PC-9 (cell line): ENCODE data around the gene KIF26A. TPM values are rescaled to one million over a fixed set of nuclear protein-coding genes. Genes with fewer than 3 reads are reported as not detected.

ENCODE experiments used
- BruUV-seq: library from RNA; stranded (reverse); fragments of 400-500 nt; replicated peaks from 2 replicates; lab custom pipeline; 2021; lab: Mats Ljungman, UMichigan
- CTCF ChIA-PET: fragments of 300-600 bp; sonication (Branson Sonifier 250); formaldehyde crosslinking; loops from one replicate; lab custom pipeline; 2022; ENCODE audit warnings: antibody characterized with exemption; lab: Charles Lee
- POLR2A ChIA-PET: fragments of 300-600 bp; sonication (Branson Sonifier 250); formaldehyde crosslinking; loops from one replicate; lab custom pipeline; 2022; ENCODE audit warnings: antibody characterized with exemption; ENCODE audit not compliant: unreplicated experiment; lab: Charles Lee
- DNase-seq, 2 experiments: peaks; one replicate each; pipeline versions ENCODE4 v3.0.0 to v3.0.0-alpha.2; 2015 to 2022; ENCODE audit warnings: mixed read lengths in 1 of 2
- H2AFZ ChIP-seq: fragments of 200-600 bp; sonication (generic); 2 replicates; pipeline ENCODE4 v1.8.1; 2017; ENCODE audit warnings: antibody characterized with exemption
- H3F3A ChIP-seq: fragments of 200-600 bp; sonication (generic); 2 replicates; pipeline ENCODE4 v1.8.1; 2017; ENCODE audit warnings: antibody characterized with exemption, mild to moderate bottlenecking, low read depth; ENCODE audit not compliant: insufficient read depth
- H3K27ac ChIP-seq: fragments of 200-600 bp; sonication (generic); 2 replicates; pipeline ENCODE4 v1.6.1; 2016; ENCODE audit warnings: mixed run types
- H3K27me3 ChIP-seq: fragments of 200-600 bp; sonication (generic); 2 replicates; pipeline ENCODE4 v1.6.1; 2016; ENCODE audit warnings: low read depth, mixed run types; ENCODE audit not compliant: insufficient read depth
- H3K36me3 ChIP-seq: fragments of 200-600 bp; sonication (generic); 2 replicates; pipeline ENCODE4 v1.6.1; 2016; ENCODE audit warnings: low read depth, mixed run types
- H3K4me1 ChIP-seq: fragments of 200-600 bp; sonication (generic); replicated peaks from 2 replicates; pipeline ENCODE4 v1.6.1; 2016; ENCODE audit warnings: mixed run types; ENCODE audit not compliant: insufficient read depth
- H3K4me2 ChIP-seq: fragments of 200-600 bp; sonication (generic); 2 replicates; pipeline ENCODE4 v1.6.1; 2017; ENCODE audit warnings: mixed run types
- H3K4me3 ChIP-seq: fragments of 200-600 bp; sonication (generic); 2 replicates; pipeline ENCODE4 v1.6.1; 2016; ENCODE audit warnings: mixed run types
- H3K79me2 ChIP-seq: fragments of 200-600 bp; sonication (generic); 2 replicates; pipeline ENCODE4 v1.6.1; 2017; ENCODE audit warnings: low read depth, mixed run types
- H3K9me2 ChIP-seq: fragments of 200-600 bp; sonication (generic); 2 replicates; pipeline ENCODE4 v1.8.1; 2017; ENCODE audit warnings: mild to moderate bottlenecking; ENCODE audit not compliant: insufficient read depth
- H3K9me3 ChIP-seq: fragments of 200-600 bp; sonication (generic); 2 replicates; pipeline ENCODE4 v1.8.1; 2016; ENCODE audit warnings: low read depth; ENCODE audit not compliant: insufficient read depth
- H4K20me1 ChIP-seq: fragments of 200-600 bp; sonication (generic); 2 replicates; pipeline ENCODE4 v1.8.1; 2017; ENCODE audit not compliant: insufficient read depth
- CTCF ChIP-seq: fragments of 200-600 bp; sonication (generic); conservative IDR thresholded peaks from 2 replicates; pipeline ENCODE4 v1.6.1; 2017; ENCODE audit warnings: mixed run types, antibody characterized with exemption, mild to moderate bottlenecking, moderate library complexity
- EZH2 ChIP-seq: fragments of 200-600 bp; sonication (generic); IDR thresholded peaks from 2 replicates; pipeline ENCODE4 v1.8.0; 2017; ENCODE audit warnings: antibody characterized with exemption, low read depth
- intact Hi-C: fragments of 100-400 bp; cut with micrococcal nuclease; formaldehyde crosslinking; loops from one replicate; pipeline ENCODE4 v1.10.0; 2022; ENCODE audit not compliant: unreplicated experiment
- total RNA-seq: library from RNA; stranded (reverse); gene quantifications from 2 replicates; pipeline ENCODE4 v1.2.3, GENCODE V29; 2021

The KIF26A gene
- total RNA-seq, 1 experiment from 2014 or later = 0.17 TPM

- ChIA-PET POLR2A (no interaction called here), CTCF (no interaction called here)
- Histone ChIP-seq H3K4me3 (no peak overlapping the region), H3K27me3 (peaks cover 6% of the 10 kb centered on the region; the same call in 1 of the 2 replicates), H3K9me3 (no peaks in the 10 kb centered on the region), H3K36me3 (no peaks in the 10 kb centered on the region), H3K4me1 (no peaks in the 10 kb centered on the region), H3K79me2 (no peaks in the 10 kb centered on the region), H4K20me1 (no peaks in the 10 kb centered on the region), H3K27ac (no peak overlapping the region), H2AFZ (no peak overlapping the region), H3F3A (no peaks in the 10 kb centered on the region), H3K4me2 (no peak overlapping the region), H3K9me2 (no peaks in the 10 kb centered on the region)
- TF ChIP-seq EZH2 (no peak), CTCF (no peak)
- intact Hi-C loops = no loop called here
- DNase-seq = no peak
- BruUV-seq = no TSS peak
Observed at GRCh38 chr14:104091927-104092771, 46.2 kb upstream of the KIF26A start.

GRCh38 chr14:104092931-104093365 is 45.4 kb upstream of the KIF26A start:
- Histone ChIP-seq H3F3A (no peaks in the 10 kb centered on the region), H4K20me1 (no peaks in the 10 kb centered on the region), H3K36me3 (no peaks in the 10 kb centered on the region), H3K9me2 (no peaks in the 10 kb centered on the region), H2AFZ (no peak overlapping the region), H3K9me3 (no peaks in the 10 kb centered on the region), H3K27me3 (peaks cover 8% of the 10 kb centered on the region; the same call in 1 of the 2 replicates), H3K4me2 (no peak overlapping the region), H3K4me1 (no peaks in the 10 kb centered on the region), H3K79me2 (no peaks in the 10 kb centered on the region), H3K27ac (no peak overlapping the region), H3K4me3 (no peak overlapping the region)
- ChIA-PET CTCF (interaction anchor here (0.6 to 0.7 kb wide), 3 partner anchors 15 to 51 kb away, joined by 3 to 7 read pairs (median 4); no protein-coding TSS in a partner anchor), POLR2A (no interaction called here)
- no peak for TF ChIP-seq EZH2
- intact Hi-C loops = no loop called here
- BruUV-seq = no TSS peak
- DNase-seq = no peak

GRCh38 chr14:104093366-104094055 is 44.9 kb upstream of the KIF26A start:
- Histone ChIP-seq H2AFZ (no peak overlapping the region), H3K79me2 (no peaks in the 10 kb centered on the region), H3K9me3 (no peaks in the 10 kb centered on the region), H3K4me2 (no peak overlapping the region), H3K4me3 (no peak overlapping the region), H3K27ac (no peak overlapping the region), H3K9me2 (no peaks in the 10 kb centered on the region), H4K20me1 (no peaks in the 10 kb centered on the region), H3K4me1 (no peaks in the 10 kb centered on the region), H3K36me3 (no peaks in the 10 kb centered on the region), H3F3A (no peaks in the 10 kb centered on the region), H3K27me3 (peaks cover 8% of the 10 kb centered on the region; the same call in 1 of the 2 replicates)
- ChIA-PET CTCF (interaction anchor here (0.6 to 0.7 kb wide), 4 partner anchors 16 to 50 kb away, joined by 3 to 7 read pairs (median 4); no protein-coding TSS in a partner anchor), POLR2A (interaction anchor here (0.7 kb wide), 1 partner anchor 15 kb away, joined by 5 read pairs; no protein-coding TSS in a partner anchor)
- DNase-seq = no peak
- intact Hi-C loops = loop anchor here (1.0 kb wide), 1 partner anchor 38 kb away; no protein-coding TSS in a partner anchor
- no TSS peak for BruUV-seq
- TF ChIP-seq EZH2 (no peak), CTCF (no peak)
